HepG2 (cell line): Measurements from ENCODE around the gene ARIH2. TPM values are rescaled to one million over a fixed set of nuclear protein-coding genes. Genes with fewer than 3 reads are reported as not detected.
A peak's percentile ranks its signal among the peaks of the same experiment; 100 is the strongest.

Source experiments
- CC2D1A ChIP-seq: sonication (generic); formaldehyde crosslinking; IDR thresholded peaks from 2 replicates; pipeline ENCODE4 v1.8.1; 2023; ENCODE audit warnings: mild to moderate bottlenecking, missing genetic modification reagents
- EHMT2 ChIP-seq: fragments of 200-600 bp; sonication (generic); IDR thresholded peaks from 2 replicates; pipeline ENCODE4 v1.7.0; 2017; ENCODE audit warnings: antibody characterized with exemption, low read depth, low read length, borderline replicate concordance
- NFE2L1 ChIP-seq: sonication (generic); formaldehyde crosslinking; IDR thresholded peaks from 2 replicates; pipeline ENCODE4 v1.4.0; 2020; ENCODE audit warnings: missing genetic modification reagents, mild to moderate bottlenecking, borderline replicate concordance
- NFKB2 ChIP-seq: sonication (generic); formaldehyde crosslinking; IDR thresholded peaks from 2 replicates; pipeline ENCODE4 v1.4.0; 2020; ENCODE audit warnings: missing genetic modification reagents, borderline replicate concordance
- NONO ChIP-seq, 2 experiments: fragments of 450-650 bp in 1 of 2; sonication (generic) in 1 of 2; formaldehyde crosslinking in 1 of 2; IDR thresholded peaks in 1 of 2; conservative IDR thresholded peaks in 1 of 2; 2 replicates each; pipeline versions ENCODE4 v1.6.1 to v1.8.0; 2017 to 2022; ENCODE audit warnings: mild to moderate bottlenecking in 1 of 2, missing genetic modification reagents in 1 of 2, moderate library complexity in 1 of 2
- PITX1 ChIP-seq: sonication (generic); formaldehyde crosslinking; IDR thresholded peaks from 2 replicates; pipeline ENCODE4 v1.5.1; 2020; ENCODE audit warnings: mild to moderate bottlenecking, missing genetic modification reagents
- RXRB ChIP-seq: IDR thresholded peaks from 2 replicates; pipeline ENCODE4 v1.6.1; 2016; ENCODE audit warnings: borderline replicate concordance, missing genetic modification reagents, missing compliant biosample characterization
- SNRNP70 ChIP-seq: fragments of 200-400 bp; formaldehyde crosslinking; IDR thresholded peaks from 2 replicates; pipeline ENCODE4 v1.6.1; 2017; ENCODE audit warnings: mild to moderate bottlenecking, low read depth, low read length, moderate library complexity
- SOX6 ChIP-seq, 2 experiments: fragments of 450-650 bp in 1 of 2; sonication (generic) in 1 of 2; formaldehyde crosslinking in 1 of 2; IDR thresholded peaks; 2 replicates each; pipeline versions ENCODE4 v1.4.0 to v1.6.1; 2017 to 2020; ENCODE audit warnings: antibody characterized with exemption in 1 of 2, mild to moderate bottlenecking in 1 of 2, missing genetic modification reagents in 1 of 2
- SP1 ChIP-seq, 2 experiments: fragments of 450-650 bp in 1 of 2; sonication (generic) in 1 of 2; formaldehyde crosslinking in 1 of 2; IDR thresholded peaks; 2 replicates each; pipeline versions ENCODE4 v1.4.0 to v1.6.1; 2016 to 2020; ENCODE audit warnings: missing genetic modification reagents in 1 of 2
- ZKSCAN8 ChIP-seq: IDR thresholded peaks from 2 replicates; pipeline ENCODE4 v1.6.1; 2016; ENCODE audit warnings: borderline replicate concordance, missing genetic modification reagents, missing compliant biosample characterization
- ZMYM4 ChIP-seq: sonication (generic); formaldehyde crosslinking; IDR thresholded peaks from 2 replicates; pipeline ENCODE4 v1.8.1; 2023; ENCODE audit warnings: mild to moderate bottlenecking, missing genetic modification reagents
- ZNF224 ChIP-seq: sonication (generic); formaldehyde crosslinking; IDR thresholded peaks from 2 replicates; pipeline ENCODE4 v1.5.0; 2020; ENCODE audit warnings: mild to moderate bottlenecking, missing genetic modification reagents
- ZNF496 ChIP-seq: sonication (generic); formaldehyde crosslinking; IDR thresholded peaks from 2 replicates; pipeline ENCODE4 v1.8.1; 2023; ENCODE audit warnings: mild to moderate bottlenecking, moderate library complexity, missing genetic modification reagents; ENCODE audit not compliant: insufficient replicate concordance
- ZNF629 ChIP-seq: sonication (generic); formaldehyde crosslinking; conservative IDR thresholded peaks from 2 replicates; pipeline ENCODE4 v1.5.0; 2020; ENCODE audit warnings: missing genetic modification reagents
- ZNF652 ChIP-seq: IDR thresholded peaks from 2 replicates; pipeline ENCODE4 v1.6.1; 2016; ENCODE audit warnings: low read depth, borderline replicate concordance
- ZNF776 ChIP-seq: sonication (generic); formaldehyde crosslinking; IDR thresholded peaks from 2 replicates; pipeline ENCODE4 v1.4.0; 2020; ENCODE audit warnings: mild to moderate bottlenecking, missing genetic modification reagents
- polyA plus RNA-seq, 8 experiments: library from polyadenylated mRNA; depleted of rRNA in 3 of 8; stranded (reverse) in 7 of 8; unstranded in 1 of 8; fragments of >200 nt; fragmentation: Illumina TruSeq in 4 of 8; extraction: Trizol in 4 of 8; gene quantifications; 2 replicates each; pipeline versions ENCODE4 v1.2.1 to v1.2.3, GENCODE V29; 2011 to 2016; ENCODE audit warnings: low read depth in 4 of 8, missing spikeins in 1 of 8, mixed read lengths in 1 of 8; ENCODE audit not compliant: insufficient read depth in 1 of 8
- total RNA-seq, 5 experiments: library from RNA; depleted of rRNA; stranded (reverse); fragments of >200 nt; fragmentation: Illumina TruSeq; extraction: Trizol; gene quantifications; 2 replicates each; pipeline ENCODE4 v1.2.3, GENCODE V29; 2016; ENCODE audit warnings: low read depth in 1 of 5
- TF ChIP-seq, protein P1 (sequence below): sonication (generic); formaldehyde crosslinking; IDR thresholded peaks from 2 replicates; pipeline ENCODE4 v1.5.0; 2020; ENCODE audit warnings: mild to moderate bottlenecking, missing genetic modification reagents
- TF ChIP-seq, protein P2 (sequence below): sonication (generic); formaldehyde crosslinking; IDR thresholded peaks from 2 replicates; pipeline ENCODE4 v1.5.0; 2020; ENCODE audit warnings: missing genetic modification reagents
- TF ChIP-seq, protein P3 (sequence below): sonication (generic); formaldehyde crosslinking; IDR thresholded peaks from 2 replicates; pipeline ENCODE4 v1.9.0; 2022; ENCODE audit warnings: low read depth, missing genetic modification reagents
- TF ChIP-seq, protein P4 (sequence below): sonication (generic); formaldehyde crosslinking; IDR thresholded peaks from 2 replicates; pipeline ENCODE4 v1.4.0; 2020; ENCODE audit warnings: missing genetic modification reagents

ARIH2 gene
- total and polyA plus RNA-seq, 2 of the 13 experiments (the other 11 are each of a cell fraction or from before 2014, with no cell fraction given): 64.8 to 83.3 TPM

DNA sequence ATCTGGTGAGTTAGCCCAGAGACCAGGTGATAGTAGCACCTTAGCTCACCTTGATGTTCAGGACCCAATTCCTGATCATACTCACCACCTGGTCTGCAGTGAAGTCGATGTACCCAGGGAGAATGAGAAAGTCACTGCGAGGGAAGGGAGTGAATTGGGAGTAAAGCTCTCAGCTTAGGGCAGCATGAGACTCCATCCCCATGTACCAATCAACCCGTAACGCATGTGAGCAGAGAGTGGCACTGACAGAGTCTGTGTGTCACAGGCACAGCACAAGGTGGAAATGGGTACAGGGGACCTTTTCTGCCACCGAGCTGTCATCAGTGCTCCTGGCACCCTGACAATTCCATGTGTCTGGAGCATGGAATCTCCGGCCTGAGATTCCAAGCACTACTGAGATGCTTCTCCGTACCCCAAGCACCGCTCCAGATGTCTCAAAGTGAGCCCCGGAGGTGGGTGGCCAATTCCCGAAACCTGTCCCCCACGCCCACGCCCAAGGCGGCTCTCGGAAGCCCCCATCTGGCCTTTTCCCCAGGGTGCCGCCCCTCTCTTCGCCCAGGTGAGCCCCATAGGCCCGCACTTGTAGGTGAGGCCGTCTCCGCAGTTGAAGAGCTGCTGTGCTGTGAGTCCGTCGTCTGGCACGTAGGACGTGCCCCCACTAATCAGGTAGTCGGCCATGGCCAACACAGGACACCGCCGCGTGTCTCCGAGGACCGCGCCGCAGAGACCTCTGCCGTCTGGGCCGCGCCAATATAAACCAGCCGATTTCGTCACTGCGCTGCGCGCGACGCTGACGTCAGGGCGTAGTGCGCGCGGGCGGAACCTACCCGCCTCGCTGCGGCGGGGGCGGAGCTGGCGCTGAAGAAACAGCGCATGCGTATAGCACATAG is 110.3 kb downstream of the ARIH2 start, which contains the start of gene IMPDH2 (continued):
- TF ChIP-seq ZNF496 (CRISPR knock-in tag) (no peak), ZMYM4 (peak; percentile 88), ZNF776 (no peak), EHMT2 (no peak), NONO (IDR thresholded peaks at IDR 0.05) (no peak), NONO (CRISPR knock-in tag; conservative IDR thresholded peaks at IDR 0.05) (peak; percentile 94), CC2D1A (CRISPR knock-in tag) (no peak), SNRNP70 (no peak), NFE2L1 (CRISPR knock-in tag) (no peak; the same call in 1 of the 2 replicates), ZNF652 (CRISPR knock-in tag) (no peak), RXRB (CRISPR knock-in tag) (peak; percentile 75), PITX1 (CRISPR knock-in tag) (peak; percentile 79), ZKSCAN8 (CRISPR knock-in tag) (0 out of 2 replicates have a peak, but pooled peaks have one; percentile 88), NFKB2 (peak; percentile 96; the same call in 1 of the 2 replicates), ZNF224 (CRISPR knock-in tag) (peak; percentile 98), SOX6 (IDR thresholded peaks at IDR 0.05) (no peak), SOX6 (CRISPR knock-in tag; IDR thresholded peaks at IDR 0.05) (peak; percentile 71), SP1 (IDR thresholded peaks at IDR 0.05) (no peak), SP1 (CRISPR knock-in tag; IDR thresholded peaks at IDR 0.05) (peak; percentile 85), ZNF629 (CRISPR knock-in tag) (no peak)
- TF ChIP-seq, protein P1, sequence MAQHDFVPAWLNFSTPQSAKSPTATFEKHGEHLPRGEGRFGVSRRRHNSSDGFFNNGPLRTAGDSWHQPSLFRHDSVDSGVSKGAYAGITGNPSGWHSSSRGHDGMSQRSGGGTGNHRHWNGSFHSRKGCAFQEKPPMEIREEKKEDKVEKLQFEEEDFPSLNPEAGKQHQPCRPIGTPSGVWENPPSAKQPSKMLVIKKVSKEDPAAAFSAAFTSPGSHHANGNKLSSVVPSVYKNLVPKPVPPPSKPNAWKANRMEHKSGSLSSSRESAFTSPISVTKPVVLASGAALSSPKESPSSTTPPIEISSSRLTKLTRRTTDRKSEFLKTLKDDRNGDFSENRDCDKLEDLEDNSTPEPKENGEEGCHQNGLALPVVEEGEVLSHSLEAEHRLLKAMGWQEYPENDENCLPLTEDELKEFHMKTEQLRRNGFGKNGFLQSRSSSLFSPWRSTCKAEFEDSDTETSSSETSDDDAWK (CRISPR knock-in tag): no peak
- TF ChIP-seq, protein P2, sequence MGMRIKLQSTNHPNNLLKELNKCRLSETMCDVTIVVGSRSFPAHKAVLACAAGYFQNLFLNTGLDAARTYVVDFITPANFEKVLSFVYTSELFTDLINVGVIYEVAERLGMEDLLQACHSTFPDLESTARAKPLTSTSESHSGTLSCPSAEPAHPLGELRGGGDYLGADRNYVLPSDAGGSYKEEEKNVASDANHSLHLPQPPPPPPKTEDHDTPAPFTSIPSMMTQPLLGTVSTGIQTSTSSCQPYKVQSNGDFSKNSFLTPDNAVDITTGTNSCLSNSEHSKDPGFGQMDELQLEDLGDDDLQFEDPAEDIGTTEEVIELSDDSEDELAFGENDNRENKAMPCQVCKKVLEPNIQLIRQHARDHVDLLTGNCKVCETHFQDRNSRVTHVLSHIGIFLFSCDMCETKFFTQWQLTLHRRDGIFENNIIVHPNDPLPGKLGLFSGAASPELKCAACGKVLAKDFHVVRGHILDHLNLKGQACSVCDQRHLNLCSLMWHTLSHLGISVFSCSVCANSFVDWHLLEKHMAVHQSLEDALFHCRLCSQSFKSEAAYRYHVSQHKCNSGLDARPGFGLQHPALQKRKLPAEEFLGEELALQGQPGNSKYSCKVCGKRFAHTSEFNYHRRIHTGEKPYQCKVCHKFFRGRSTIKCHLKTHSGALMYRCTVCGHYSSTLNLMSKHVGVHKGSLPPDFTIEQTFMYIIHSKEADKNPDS: 0 out of 2 replicates have a peak, but pooled peaks have one; percentile 48
- TF ChIP-seq, protein P3, sequence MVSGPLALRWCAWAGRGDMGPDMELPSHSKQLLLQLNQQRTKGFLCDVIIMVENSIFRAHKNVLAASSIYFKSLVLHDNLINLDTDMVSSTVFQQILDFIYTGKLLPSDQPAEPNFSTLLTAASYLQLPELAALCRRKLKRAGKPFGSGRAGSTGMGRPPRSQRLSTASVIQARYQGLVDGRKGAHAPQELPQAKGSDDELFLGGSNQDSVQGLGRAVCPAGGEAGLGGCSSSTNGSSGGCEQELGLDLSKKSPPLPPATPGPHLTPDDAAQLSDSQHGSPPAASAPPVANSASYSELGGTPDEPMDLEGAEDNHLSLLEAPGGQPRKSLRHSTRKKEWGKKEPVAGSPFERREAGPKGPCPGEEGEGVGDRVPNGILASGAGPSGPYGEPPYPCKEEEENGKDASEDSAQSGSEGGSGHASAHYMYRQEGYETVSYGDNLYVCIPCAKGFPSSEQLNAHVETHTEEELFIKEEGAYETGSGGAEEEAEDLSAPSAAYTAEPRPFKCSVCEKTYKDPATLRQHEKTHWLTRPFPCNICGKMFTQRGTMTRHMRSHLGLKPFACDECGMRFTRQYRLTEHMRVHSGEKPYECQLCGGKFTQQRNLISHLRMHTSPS (CRISPR knock-in tag): no peak
- TF ChIP-seq, protein P4, sequence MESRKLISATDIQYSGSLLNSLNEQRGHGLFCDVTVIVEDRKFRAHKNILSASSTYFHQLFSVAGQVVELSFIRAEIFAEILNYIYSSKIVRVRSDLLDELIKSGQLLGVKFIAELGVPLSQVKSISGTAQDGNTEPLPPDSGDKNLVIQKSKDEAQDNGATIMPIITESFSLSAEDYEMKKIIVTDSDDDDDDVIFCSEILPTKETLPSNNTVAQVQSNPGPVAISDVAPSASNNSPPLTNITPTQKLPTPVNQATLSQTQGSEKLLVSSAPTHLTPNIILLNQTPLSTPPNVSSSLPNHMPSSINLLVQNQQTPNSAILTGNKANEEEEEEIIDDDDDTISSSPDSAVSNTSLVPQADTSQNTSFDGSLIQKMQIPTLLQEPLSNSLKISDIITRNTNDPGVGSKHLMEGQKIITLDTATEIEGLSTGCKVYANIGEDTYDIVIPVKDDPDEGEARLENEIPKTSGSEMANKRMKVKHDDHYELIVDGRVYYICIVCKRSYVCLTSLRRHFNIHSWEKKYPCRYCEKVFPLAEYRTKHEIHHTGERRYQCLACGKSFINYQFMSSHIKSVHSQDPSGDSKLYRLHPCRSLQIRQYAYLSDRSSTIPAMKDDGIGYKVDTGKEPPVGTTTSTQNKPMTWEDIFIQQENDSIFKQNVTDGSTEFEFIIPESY (CRISPR knock-in tag): peak; percentile 47; the same call in 1 of the 2 replicates
